HG02588 (cell line): ENCODE results near the gene ITGAE.
"Not testable (repeated sequence)": the region's sequence is repeated elsewhere in the genome, so short reads cannot be mapped to it uniquely, and the experiment has no call there.

Experiments
- ATAC-seq: cut with Tn5 transposase; IDR thresholded peaks from one replicate; pipeline ENCODE4 v1.9.1; 2021; ENCODE audit warnings: mild to moderate bottlenecking, moderate library complexity; ENCODE audit not compliant: unreplicated experiment

Gene ITGAE

DNA sequence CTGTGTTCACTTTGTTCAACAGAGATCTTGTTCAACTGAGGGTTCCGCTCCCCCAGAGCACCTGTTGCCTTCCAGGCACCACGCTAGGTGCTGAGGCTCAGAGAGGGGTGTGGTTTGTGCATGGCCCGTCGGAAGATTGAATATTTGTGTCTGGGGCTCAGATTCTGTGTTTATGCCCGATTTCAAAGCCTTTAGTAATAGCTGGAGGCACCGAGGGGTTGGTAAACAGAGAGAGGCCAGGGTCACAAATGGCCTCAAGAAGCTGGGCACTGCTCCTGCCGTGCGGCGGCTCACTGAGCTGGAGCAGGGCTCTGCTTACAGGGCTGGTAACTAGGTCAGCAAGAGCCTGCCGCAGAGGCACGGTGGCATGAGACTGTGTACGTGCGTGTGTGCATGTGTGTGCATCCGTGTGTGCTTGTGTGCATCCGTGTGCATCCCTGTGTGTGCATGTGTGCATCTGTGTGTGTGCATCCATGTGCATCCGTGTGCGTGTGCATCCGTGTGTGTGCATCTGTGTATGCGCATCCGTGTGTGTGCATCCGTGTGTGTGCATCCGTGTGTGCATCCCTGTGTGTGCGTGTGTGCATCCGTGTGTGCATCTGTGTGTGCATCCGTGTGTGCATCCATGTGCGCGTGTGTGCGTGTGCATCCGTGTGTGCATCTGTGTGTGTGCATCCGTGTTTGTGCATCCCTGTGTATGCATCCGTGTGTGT lies 5.4 kb downstream of the ITGAE start:
- ATAC-seq: no peak

DNA sequence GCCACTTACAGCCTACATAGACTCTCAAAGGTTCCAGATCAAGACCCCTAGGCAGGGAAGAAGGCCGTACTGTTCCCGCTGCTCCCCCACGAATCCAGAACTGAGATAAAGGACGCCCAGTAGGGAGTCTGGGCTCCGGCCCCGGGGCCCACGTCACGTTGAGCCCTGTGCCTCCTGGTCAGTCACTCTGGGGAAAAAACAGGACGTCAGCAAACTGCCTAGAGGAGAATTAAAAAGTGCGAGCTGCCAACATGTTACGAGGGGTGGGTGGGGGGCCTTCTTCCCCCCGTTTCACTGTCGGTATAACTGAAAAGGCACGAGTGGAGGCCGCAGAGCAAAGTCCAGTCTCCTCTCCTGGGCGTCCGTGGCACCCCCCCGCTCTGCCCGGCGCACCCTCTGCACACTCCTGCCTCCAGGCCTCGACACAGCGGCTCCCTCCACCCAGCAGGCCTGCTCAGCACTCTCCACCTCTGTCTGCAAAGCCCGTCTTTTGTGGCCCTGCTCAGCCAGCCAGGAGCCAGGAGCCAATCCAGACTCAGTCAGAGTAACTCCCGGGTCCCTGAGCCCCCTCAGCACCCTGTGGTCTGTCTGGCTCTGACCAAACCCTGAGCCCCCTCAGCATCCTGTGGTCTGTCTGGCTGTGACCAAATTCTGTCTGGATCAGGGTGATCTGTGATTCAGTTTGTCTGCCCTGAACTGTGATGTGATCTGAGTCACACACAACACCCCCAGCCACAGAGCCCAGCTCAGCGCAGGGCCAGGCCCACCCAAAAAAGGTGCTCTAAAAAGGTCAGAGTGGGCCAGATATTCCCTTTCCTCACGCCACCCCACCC lies 6.2 kb downstream of the ITGAE start:
- no peak for ATAC-seq

DNA sequence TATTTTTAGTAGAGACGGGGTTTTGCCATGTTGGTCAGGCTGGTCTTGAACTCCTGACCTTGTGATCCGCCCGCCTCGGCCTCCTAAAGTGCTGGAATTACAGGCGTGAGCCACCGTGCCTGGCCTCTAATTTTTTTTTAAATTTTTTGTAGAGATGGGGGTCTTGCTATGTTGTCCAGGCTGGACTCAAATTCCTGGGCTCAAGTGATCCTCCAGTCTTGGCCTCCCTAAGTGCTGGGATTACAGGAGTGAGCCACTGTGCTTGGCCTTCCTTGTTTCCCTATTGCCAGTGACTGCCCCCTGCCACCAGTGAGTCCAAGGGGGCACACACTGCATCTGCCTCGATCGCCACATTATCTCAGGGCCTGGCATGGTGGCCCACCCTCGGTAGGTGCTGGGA lies 6.8 kb downstream of the ITGAE start:
- ATAC-seq: not testable (repeated sequence)

GRCh38 chr17:3793258-3793657 lies 7.7 kb downstream of the ITGAE start:
- not testable (repeated sequence) for ATAC-seq

DNA sequence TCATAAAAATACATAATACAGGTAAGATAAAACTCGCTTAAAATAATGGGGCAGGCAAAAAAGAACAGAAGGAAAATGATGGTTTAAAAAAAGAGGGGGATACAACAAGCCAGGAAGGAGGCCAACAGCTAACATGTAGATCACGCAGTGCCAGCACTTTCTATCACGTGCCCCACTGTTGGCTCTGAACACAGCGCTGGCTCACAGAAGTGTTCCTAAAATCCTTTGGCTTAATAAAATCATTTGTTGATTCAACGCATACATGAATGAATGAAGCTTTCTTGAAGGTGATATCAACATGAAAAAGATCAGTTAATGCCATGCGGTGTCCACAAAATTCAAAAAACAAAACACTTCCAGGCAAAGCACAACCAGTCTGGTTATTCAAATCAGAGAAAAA lies 8.5 kb downstream of the ITGAE start:
- no peak for ATAC-seq

DNA sequence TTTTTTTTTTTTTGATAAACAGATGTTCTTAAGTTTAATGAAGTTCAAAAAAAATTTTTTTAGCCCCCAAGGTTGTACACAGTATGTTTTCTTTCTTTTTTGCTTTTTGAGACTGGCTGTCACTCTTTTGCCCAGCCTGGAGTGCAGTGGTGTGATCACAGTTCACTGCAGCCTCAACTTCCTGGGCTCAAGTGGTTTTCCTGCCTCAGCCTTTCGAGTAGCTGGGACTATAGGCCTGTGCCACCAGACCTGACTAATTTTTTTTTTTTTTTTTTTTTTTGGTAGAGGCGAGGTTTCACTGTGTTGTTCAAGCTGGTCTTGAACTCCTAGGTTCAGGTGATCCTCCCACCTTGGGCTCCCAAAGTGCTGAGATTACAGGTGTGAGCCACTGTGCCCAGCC lies 12.8 kb downstream of the ITGAE start:
- no peak for ATAC-seq

DNA sequence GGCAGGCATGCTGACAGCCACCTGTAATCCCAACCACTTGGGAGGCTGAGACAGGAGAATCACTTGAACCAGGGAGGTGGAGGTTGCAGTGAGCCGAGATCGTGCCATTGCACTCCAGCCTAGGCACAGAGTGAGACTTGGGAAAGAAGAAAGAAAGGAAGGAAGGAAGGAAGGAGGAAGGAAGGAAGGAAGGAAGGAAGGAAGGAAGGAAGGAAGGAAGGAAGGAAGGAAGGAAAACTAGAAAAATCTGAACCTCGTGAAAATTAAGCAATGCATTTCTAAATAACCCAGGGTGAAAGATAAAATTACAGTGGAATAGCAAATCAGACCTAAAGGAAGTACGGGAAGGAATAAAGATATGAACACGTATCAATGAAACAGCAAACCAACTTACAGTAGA lies 15.7 kb downstream of the ITGAE start:
- ATAC-seq: not testable (repeated sequence)

GRCh38 chr17:3782751-3783150 lies 18.2 kb downstream of the ITGAE start:
- no peak for ATAC-seq

GRCh38 chr17:3780986-3781385 lies 20.0 kb downstream of the ITGAE start:
- no peak for ATAC-seq

- no peak for ATAC-seq
Observed at GRCh38 chr17:3777366-3778120, 23.4 kb downstream of the ITGAE start.

- no peak for ATAC-seq
Observed at GRCh38 chr17:3773966-3774365, 27.0 kb downstream of the ITGAE start.

DNA sequence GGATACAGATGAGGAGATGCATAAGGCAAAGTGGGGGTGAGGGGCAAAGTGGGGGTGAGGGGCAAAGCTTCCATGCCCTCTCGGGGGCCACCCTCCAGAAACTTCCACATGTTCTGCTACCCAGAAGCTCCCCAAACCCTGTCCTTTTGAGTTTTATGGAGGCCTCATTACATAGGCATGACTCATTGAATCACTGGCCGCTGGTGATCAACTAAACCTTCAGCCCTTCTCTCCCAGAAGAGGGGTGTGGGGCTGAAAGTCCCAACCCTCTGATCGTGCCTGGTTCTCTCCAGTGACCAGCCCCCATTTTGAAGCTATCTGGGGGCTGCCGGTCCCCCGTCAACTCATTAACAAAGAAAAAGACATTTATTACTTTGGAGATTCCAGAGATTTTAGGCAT lies 27.5 kb downstream of the ITGAE start:
- no peak for ATAC-seq

- ATAC-seq: no peak
Observed at GRCh38 chr17:3772764-3773163, 28.2 kb downstream of the ITGAE start.

DNA sequence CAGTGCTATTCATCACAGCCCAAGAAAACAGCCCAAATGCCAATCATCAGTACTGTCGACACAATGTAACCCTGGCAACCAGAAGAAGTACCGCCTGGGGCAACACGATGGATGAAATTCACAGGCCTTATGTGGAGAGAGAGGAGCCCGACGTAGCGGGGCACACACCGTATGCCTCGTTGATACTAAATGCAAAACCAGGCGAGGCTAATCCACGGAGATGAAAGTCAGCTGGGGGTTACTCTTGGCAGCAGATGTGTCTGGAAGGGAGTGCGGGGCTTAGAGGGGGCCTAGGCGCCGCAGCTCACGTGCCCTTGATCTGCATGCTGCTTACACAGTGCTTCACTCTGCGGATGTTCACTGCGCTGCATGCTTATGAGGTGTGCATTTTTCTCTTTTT lies 29.8 kb downstream of the ITGAE start:
- no peak for ATAC-seq

GRCh38 chr17:3770466-3770865 lies 30.5 kb downstream of the ITGAE start:
- ATAC-seq: no peak

DNA sequence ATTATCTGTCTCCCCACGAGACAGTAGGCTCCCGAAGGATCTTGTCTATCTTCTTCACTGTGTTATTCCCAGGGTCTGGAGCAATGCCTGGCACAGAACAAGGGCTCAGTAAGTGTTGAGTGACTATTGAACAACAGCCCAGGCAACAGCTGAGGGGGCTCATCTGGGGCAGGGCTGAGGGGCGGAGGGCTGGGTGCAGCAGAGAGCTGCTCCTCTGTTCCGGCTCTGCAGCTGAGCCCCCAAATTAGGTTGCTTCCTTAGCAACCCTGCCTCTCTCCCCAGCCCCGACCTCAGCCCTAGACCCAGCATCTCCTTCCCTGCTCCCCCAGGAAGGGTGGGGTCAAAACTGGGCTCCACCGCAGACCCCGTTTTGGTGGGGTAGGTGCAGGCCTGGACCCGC lies 32.2 kb downstream of the ITGAE start:
- ATAC-seq: no peak

DNA sequence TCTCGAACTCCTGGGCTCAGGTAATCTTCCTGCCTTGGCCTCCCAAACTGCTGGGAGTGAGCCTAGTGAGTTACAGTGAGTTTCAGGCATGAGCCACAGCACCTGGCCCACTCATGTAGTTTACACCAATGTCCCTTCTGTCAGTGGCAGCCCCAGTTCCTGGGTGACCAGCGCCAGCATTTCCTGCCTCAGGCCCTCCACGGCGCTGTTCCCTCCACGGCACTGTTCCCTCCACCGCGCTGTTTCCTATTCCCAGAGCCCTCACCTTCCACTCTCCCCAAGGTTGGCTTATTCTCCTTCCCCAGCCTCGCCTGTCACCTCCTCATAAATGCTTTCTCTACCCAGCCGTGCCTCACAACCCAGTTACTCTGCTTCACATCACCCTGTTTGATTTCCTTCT lies 32.6 kb downstream of the ITGAE start:
- no peak for ATAC-seq

DNA sequence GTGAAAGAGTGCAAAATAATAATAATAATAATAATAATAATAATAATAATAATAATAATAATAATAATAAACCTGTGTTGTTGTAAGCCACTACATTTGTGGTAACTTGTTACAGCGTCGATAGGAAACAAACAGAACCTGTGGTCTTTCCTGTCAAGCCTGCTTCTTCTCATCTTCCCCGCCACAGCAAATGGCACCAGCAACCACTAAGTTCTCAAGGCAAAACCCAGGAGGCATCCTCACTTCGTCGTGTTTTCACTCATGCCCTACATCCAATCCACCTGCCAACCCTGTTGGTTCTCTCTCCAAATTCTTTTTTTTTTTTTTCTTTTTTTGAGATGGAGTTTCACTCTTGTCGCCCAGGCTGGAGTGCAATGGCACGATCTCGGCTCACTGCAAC lies 34.2 kb downstream of the ITGAE start:
- ATAC-seq: no peak

- ATAC-seq: no peak
Observed at GRCh38 chr17:3765981-3766380, 35.0 kb downstream of the ITGAE start.

DNA sequence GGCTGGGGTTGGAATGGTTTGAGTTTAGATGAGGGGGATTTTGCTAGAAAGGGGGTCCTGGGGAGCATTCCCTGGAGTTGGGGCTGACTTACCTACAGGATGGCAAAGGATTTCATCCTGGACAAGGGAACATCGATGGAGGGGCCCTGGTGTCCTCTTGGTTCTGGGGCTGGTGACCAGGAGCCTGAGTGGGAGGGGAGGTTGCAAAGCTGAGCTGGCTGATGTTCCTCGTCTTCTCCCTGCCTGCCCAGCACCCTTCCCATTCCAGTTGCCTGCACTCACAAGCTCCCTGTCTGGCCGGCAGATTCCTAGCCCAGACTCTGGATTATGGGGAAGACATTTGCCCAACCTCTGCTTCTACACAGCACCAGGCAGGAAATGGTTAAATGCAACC lies 37.2 kb downstream of the ITGAE start:
- no peak for ATAC-seq

DNA sequence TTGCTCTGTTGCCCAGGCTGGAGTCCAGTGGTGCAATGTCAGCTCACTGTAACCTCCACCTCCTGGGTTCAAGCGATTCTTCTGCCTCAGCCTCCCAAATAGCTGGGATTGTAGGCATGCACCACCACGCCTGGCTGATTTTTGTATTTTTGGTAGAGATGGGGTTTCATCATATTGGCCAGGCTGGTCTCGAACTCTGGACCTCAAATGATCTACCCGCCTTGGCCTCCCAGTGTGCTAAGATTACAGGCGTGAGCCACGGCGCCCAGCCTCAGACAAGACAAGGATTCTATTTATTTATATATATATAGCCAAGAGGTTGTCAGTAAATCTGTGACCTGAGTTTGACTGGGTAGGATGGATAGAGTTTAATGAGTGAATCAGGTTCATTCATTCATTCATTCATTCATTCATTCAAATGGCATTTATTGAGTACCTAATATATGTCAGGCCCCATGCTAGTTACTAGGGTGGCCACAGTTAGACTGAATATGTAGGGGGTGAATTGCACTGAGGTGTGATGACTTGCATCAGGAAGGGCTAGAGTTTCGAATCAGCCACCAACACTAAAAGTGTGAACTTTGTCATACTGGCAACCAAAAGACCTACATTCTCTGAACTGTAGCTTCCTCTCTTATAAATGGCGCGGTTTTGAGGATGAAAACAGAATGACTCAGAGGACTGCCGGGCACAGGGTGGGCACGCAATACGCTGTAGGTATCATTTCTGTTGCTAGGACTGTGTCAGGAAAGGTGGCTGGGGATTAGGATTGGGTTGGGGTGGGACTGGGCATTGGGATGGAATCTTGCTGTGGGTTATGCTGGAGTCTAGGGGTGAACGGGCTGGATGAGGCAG lies 37.8 kb downstream of the ITGAE start:
- no peak for ATAC-seq
